MM.1S (cell line): Measurements from ENCODE around the gene KRTAP12-4.

Experiments
- DNase-seq: peaks from one replicate; pipeline ENCODE4 v3.0.0-alpha.2; 2015
- H2AFZ ChIP-seq: fragments of 300-600 bp; sonication (generic); 2 replicates; pipeline ENCODE4 v1.6.0; 2016; ENCODE audit warnings: antibody characterized with exemption, low read length
- H3F3A ChIP-seq: fragments of 300-600 bp; sonication (generic); 2 replicates; pipeline ENCODE4 v1.6.1; 2016; ENCODE audit warnings: mild to moderate bottlenecking, antibody characterized with exemption, low read length, moderate library complexity, mixed read lengths; ENCODE audit not compliant: insufficient read depth
- H3K27ac ChIP-seq: fragments of 300-600 bp; sonication (generic); 2 replicates; pipeline ENCODE4 v1.5.1; 2016; ENCODE audit warnings: mild to moderate bottlenecking, low read length
- H3K27me3 ChIP-seq: fragments of 300-600 bp; sonication (generic); replicated peaks from 2 replicates; pipeline ENCODE4 v1.6.0; 2016; ENCODE audit warnings: low read length; ENCODE audit not compliant: insufficient read depth
- H3K36me3 ChIP-seq: fragments of 300-600 bp; sonication (generic); replicated peaks from 2 replicates; pipeline ENCODE4 v1.6.1; 2016; ENCODE audit warnings: mild to moderate bottlenecking, low read length, mixed read lengths; ENCODE audit not compliant: insufficient read depth
- H3K4me1 ChIP-seq: fragments of 300-600 bp; sonication (generic); 2 replicates; pipeline ENCODE4 v1.6.1; 2016; ENCODE audit warnings: low read length, mixed read lengths
- H3K4me2 ChIP-seq: fragments of 300-600 bp; sonication (generic); 2 replicates; pipeline ENCODE4 v1.6.0; 2016; ENCODE audit warnings: low read depth, low read length
- H3K4me3 ChIP-seq: fragments of 300-600 bp; sonication (generic); 2 replicates; pipeline ENCODE4 v1.5.1; 2016; ENCODE audit warnings: low read length, mixed read lengths
- H3K79me2 ChIP-seq: fragments of 300-600 bp; sonication (generic); 2 replicates; pipeline ENCODE4 v1.6.1; 2016; ENCODE audit warnings: mixed run types, low read length, mixed read lengths
- H3K9ac ChIP-seq: fragments of 300-600 bp; sonication (generic); 2 replicates; pipeline ENCODE4 v1.6.1; 2016; ENCODE audit warnings: low read length, mixed read lengths
- H3K9me2 ChIP-seq: fragments of 300-600 bp; sonication (generic); replicated peaks from 2 replicates; pipeline ENCODE4 v1.6.1; 2016; ENCODE audit warnings: mild to moderate bottlenecking, low read length, mixed read lengths; ENCODE audit not compliant: insufficient read depth
- H3K9me3 ChIP-seq: fragments of 300-600 bp; sonication (generic); replicated peaks from 2 replicates; pipeline ENCODE4 v1.6.1; 2016; ENCODE audit warnings: mild to moderate bottlenecking, low read length, mixed read lengths; ENCODE audit not compliant: insufficient read depth
- H4K20me1 ChIP-seq: fragments of 300-600 bp; sonication (generic); 2 replicates; pipeline ENCODE4 v1.6.1; 2016; ENCODE audit warnings: mild to moderate bottlenecking, low read length, moderate library complexity, mixed read lengths; ENCODE audit not compliant: insufficient read depth
- CTCF ChIP-seq: fragments of 300-600 bp; sonication (generic); IDR thresholded peaks from 2 replicates; pipeline ENCODE4 v1.5.1; 2016; ENCODE audit warnings: antibody characterized with exemption, low read length, mixed read lengths
- EZH2 ChIP-seq: fragments of 300-600 bp; sonication (generic); optimal IDR thresholded peaks from 2 replicates; pipeline ENCODE3; 2017; ENCODE audit warnings: low read depth, mild to moderate bottlenecking, antibody characterized with exemption, low read length, mixed read lengths
- EZH2phosphoT487 ChIP-seq: fragments of 300-600 bp; sonication (generic); IDR thresholded peaks from 2 replicates; pipeline ENCODE4 v1.6.1; 2018; ENCODE audit warnings: antibody characterized with exemption, low read length

KRTAP12-4 gene

GRCh38 chr21:44677881-44678280, 23.4 kb upstream of the KRTAP12-4 start:
- no peak for TF ChIP-seq EZH2phosphoT487
- no peak for TF ChIP-seq EZH2
- no peak for TF ChIP-seq CTCF
- no peak for DNase-seq
- Histone ChIP-seq H3K27ac (no peak overlapping the region), H3K4me2 (no peak overlapping the region), H3K4me3 (no peak overlapping the region), H3K36me3 (no peaks in the 10 kb centered on the region), H3F3A (no peaks in the 10 kb centered on the region), H3K79me2 (no peaks in the 10 kb centered on the region), H4K20me1 (no peaks in the 10 kb centered on the region), H3K27me3 (peaks cover 100% of the 10 kb centered on the region), H3K4me1 (no peaks in the 10 kb centered on the region), H3K9me2 (no peaks in the 10 kb centered on the region), H3K9ac (no peak overlapping the region), H2AFZ (no peak overlapping the region), H3K9me3 (no peaks in the 10 kb centered on the region)

GRCh38 chr21:44671911-44672310, 17.5 kb upstream of the KRTAP12-4 start:
- H3K36me3 ChIP-seq: no peaks in the 10 kb centered on the region

GRCh38 chr21:44670642-44671432, 16.4 kb upstream of the KRTAP12-4 start:
- TF ChIP-seq EZH2 (no peak), EZH2phosphoT487 (no peak), CTCF (no peak)
- H3K4me1 ChIP-seq: no peaks in the 10 kb centered on the region
- H3F3A ChIP-seq: no peaks in the 10 kb centered on the region
- no peaks in the 10 kb centered on the region for H3K79me2 ChIP-seq
- H3K4me3 ChIP-seq: no peak overlapping the region
- no peaks in the 10 kb centered on the region for H3K9me2 ChIP-seq
- H3K9me3 ChIP-seq: no peaks in the 10 kb centered on the region
- H3K9ac ChIP-seq: no peak overlapping the region
- no peaks in the 10 kb centered on the region for H3K36me3 ChIP-seq
- H2AFZ ChIP-seq: no peak overlapping the region
- H4K20me1 ChIP-seq: no peaks in the 10 kb centered on the region
- peaks cover 92% of the 10 kb centered on the region for H3K27me3 ChIP-seq
- no peak overlapping the region for H3K27ac ChIP-seq
- DNase-seq: no peak
- no peak overlapping the region for H3K4me2 ChIP-seq

More at GRCh38 chr21:44671911-44672310, 17.5 kb upstream of the KRTAP12-4 start:
- H3K9ac ChIP-seq: no peak overlapping the region
- no peaks in the 10 kb centered on the region for H3K9me3 ChIP-seq
- H3K27me3 ChIP-seq: peaks cover 97% of the 10 kb centered on the region
- no peaks in the 10 kb centered on the region for H3K9me2 ChIP-seq
- H2AFZ ChIP-seq: no peak overlapping the region
- TF ChIP-seq EZH2phosphoT487 (no peak), CTCF (no peak), EZH2 (no peak)
- no peak overlapping the region for H3K27ac ChIP-seq
- no peak for DNase-seq
- H3K79me2 ChIP-seq: no peaks in the 10 kb centered on the region
- H3K4me2 ChIP-seq: no peak overlapping the region
- H3F3A ChIP-seq: no peaks in the 10 kb centered on the region
- no peaks in the 10 kb centered on the region for H4K20me1 ChIP-seq
- H3K4me3 ChIP-seq: no peak overlapping the region
- H3K4me1 ChIP-seq: no peaks in the 10 kb centered on the region
